HepG2 (cell line): ENCODE measurements around the gene TPI1. TPM values are rescaled to one million over a fixed set of nuclear protein-coding genes. Genes with fewer than 3 reads are reported as not detected.

Experiments
- FUBP1 ChIP-seq: sonication (generic); formaldehyde crosslinking; IDR thresholded peaks from 2 replicates; pipeline ENCODE4 v1.5.1; 2020; ENCODE audit warnings: missing genetic modification reagents, mild to moderate bottlenecking, borderline replicate concordance
- GZF1 ChIP-seq: sonication (generic); formaldehyde crosslinking; IDR thresholded peaks from 2 replicates; pipeline ENCODE4 v1.5.1; 2020; ENCODE audit warnings: mild to moderate bottlenecking, missing genetic modification reagents
- IKZF4 ChIP-seq: sonication (generic); formaldehyde crosslinking; IDR thresholded peaks from 2 replicates; pipeline ENCODE4 v1.5.1; 2020; ENCODE audit warnings: borderline replicate concordance, mild to moderate bottlenecking, low read depth, missing genetic modification reagents; ENCODE audit errors: not compliant biosample characterization
- KDM3A ChIP-seq: IDR thresholded peaks from 2 replicates; pipeline ENCODE4 v1.6.1; 2018; ENCODE audit warnings: low read depth, missing compliant biosample characterization
- KLF16 ChIP-seq, 2 experiments: sonication (generic) in 1 of 2; formaldehyde crosslinking in 1 of 2; IDR thresholded peaks; 2 replicates each; pipeline versions ENCODE4 v1.6.1 to v1.8.0; 2016 to 2023; ENCODE audit warnings: missing genetic modification reagents in 2 of 2, missing compliant biosample characterization in 1 of 2
- NR2C2 ChIP-seq: sonication (generic); formaldehyde crosslinking; IDR thresholded peaks from 2 replicates; pipeline ENCODE4 v1.4.0; 2020; ENCODE audit warnings: missing genetic modification reagents, mild to moderate bottlenecking, moderate library complexity, borderline replicate concordance
- RBFOX2 ChIP-seq: fragments of 200-400 bp; formaldehyde crosslinking; IDR thresholded peaks from 2 replicates; pipeline ENCODE4 v1.6.1; 2017; ENCODE audit warnings: low read depth, mild to moderate bottlenecking, low read length
- ZGPAT ChIP-seq: IDR thresholded peaks from 2 replicates; pipeline ENCODE4 v1.6.1; 2016; ENCODE audit warnings: mild to moderate bottlenecking
- ZNF263 ChIP-seq: sonication (generic); formaldehyde crosslinking; IDR thresholded peaks from 2 replicates; pipeline ENCODE4 v1.4.0; 2020; ENCODE audit warnings: missing genetic modification reagents
- ZNF362 ChIP-seq: sonication (generic); formaldehyde crosslinking; IDR thresholded peaks from 2 replicates; pipeline ENCODE4 v1.4.0; 2020; ENCODE audit warnings: missing genetic modification reagents, mild to moderate bottlenecking, borderline replicate concordance
- ZNF383 ChIP-seq: sonication (generic); formaldehyde crosslinking; IDR thresholded peaks from 2 replicates; pipeline ENCODE4 v1.4.0; 2020; ENCODE audit warnings: missing genetic modification reagents, mild to moderate bottlenecking, borderline replicate concordance
- ZNF407 ChIP-seq: sonication (generic); formaldehyde crosslinking; IDR thresholded peaks from one replicate; pipeline ENCODE4 v1.5.1; 2020; ENCODE audit warnings: mild to moderate bottlenecking, missing genetic modification reagents; ENCODE audit errors: not compliant biosample characterization
- ZNF430 ChIP-seq: sonication (generic); formaldehyde crosslinking; IDR thresholded peaks from 2 replicates; pipeline ENCODE4 v1.9.0; 2021; ENCODE audit warnings: mild to moderate bottlenecking, missing genetic modification reagents
- ZNF567 ChIP-seq: sonication (generic); formaldehyde crosslinking; IDR thresholded peaks from 2 replicates; pipeline ENCODE4 v1.8.1; 2023; ENCODE audit warnings: mild to moderate bottlenecking, missing genetic modification reagents, borderline replicate concordance
- ZNF839 ChIP-seq: sonication (generic); formaldehyde crosslinking; IDR thresholded peaks from 2 replicates; pipeline ENCODE4 v1.4.0; 2020; ENCODE audit warnings: missing genetic modification reagents, mild to moderate bottlenecking, borderline replicate concordance
- polyA plus RNA-seq, 8 experiments: library from polyadenylated mRNA; depleted of rRNA in 3 of 8; stranded (reverse) in 7 of 8; unstranded in 1 of 8; fragments of >200 nt; fragmentation: Illumina TruSeq in 4 of 8; extraction: Trizol in 4 of 8; gene quantifications; 2 replicates each; pipeline versions ENCODE4 v1.2.1 to v1.2.3, GENCODE V29; 2011 to 2016; ENCODE audit warnings: low read depth in 4 of 8, missing spikeins in 1 of 8, mixed read lengths in 1 of 8; ENCODE audit not compliant: insufficient read depth in 1 of 8
- total RNA-seq, 5 experiments: library from RNA; depleted of rRNA; stranded (reverse); fragments of >200 nt; fragmentation: Illumina TruSeq; extraction: Trizol; gene quantifications; 2 replicates each; pipeline ENCODE4 v1.2.3, GENCODE V29; 2016; ENCODE audit warnings: low read depth in 1 of 5

Gene TPI1
- total and polyA plus RNA-seq, 2 of the 13 experiments (the other 11 are each of a cell fraction or from before 2014, with no cell fraction given), result 945 to 2,535 TPM

- TF ChIP-seq ZNF407 (CRISPR knock-in tag) (no peak), ZNF362 (CRISPR knock-in tag) (no peak), ZNF263 (CRISPR knock-in tag) (no peak), KDM3A (CRISPR knock-in tag) (no peak; the same call in 1 of the 2 replicates), ZNF383 (no peak), KLF16 (CRISPR knock-in tag; IDR thresholded peaks at IDR 0.05) (0 out of 4 replicates have a peak, but pooled peaks of 1 of the 2 experiments have one; percentile 29), ZNF430 (CRISPR knock-in tag) (peak; percentile 37; the same call in 1 of the 2 replicates), ZNF567 (no peak), ZNF839 (CRISPR knock-in tag) (no peak), NR2C2 (CRISPR knock-in tag) (peak; percentile 25; the same call in 1 of the 2 replicates), RBFOX2 (peak; percentile 90), IKZF4 (CRISPR knock-in tag) (no peak), FUBP1 (CRISPR knock-in tag) (no peak), GZF1 (no peak; the same call in 1 of the 2 replicates), ZGPAT (CRISPR knock-in tag) (0 out of 2 replicates have a peak, but pooled peaks have one; percentile 34)
Observed at GRCh38 chr12:6828781-6829535, 38.4 kb upstream of the TPI1 start (continued).
